Mucosa of stomach (tissue), 1 donor: Measurements from ENCODE around the gene CD2.

Experiments used
- H3K27me3 ChIP-seq: one replicate; pipeline ENCODE4 v1.7.0; 2013; ENCODE audit warnings: mild to moderate bottlenecking, low read length; ENCODE audit not compliant: control insufficient read depth, insufficient read depth
- H3K36me3 ChIP-seq: one replicate; pipeline ENCODE4 v1.7.0; 2013; ENCODE audit warnings: low read length; ENCODE audit not compliant: control insufficient read depth, insufficient read depth
- H3K4me1 ChIP-seq: one replicate; pipeline ENCODE4 v1.7.0; 2013; ENCODE audit warnings: mild to moderate bottlenecking, low read length; ENCODE audit not compliant: control insufficient read depth, insufficient read depth
- H3K4me3 ChIP-seq: one replicate; pipeline ENCODE4 v1.7.0; 2013; ENCODE audit warnings: low read length
- H3K9ac ChIP-seq: one replicate; pipeline ENCODE4 v1.7.0; 2013; ENCODE audit warnings: mild to moderate bottlenecking, low read length, moderate library complexity
- H3K9me3 ChIP-seq: one replicate; pipeline ENCODE4 v1.7.0; 2013; ENCODE audit warnings: mild to moderate bottlenecking, low read length, moderate library complexity; ENCODE audit not compliant: control insufficient read depth
- donor health status: Pancreatic carcinoma.

CD2 gene

GRCh38 chr1:116805398-116805797, 51.2 kb downstream of the CD2 start:
- H3K27me3 ChIP-seq, result no peaks in the 10 kb centered on the region
- no peaks in the 10 kb centered on the region for H3K4me1 ChIP-seq

GRCh38 chr1:116806245-116806644, 52.0 kb downstream of the CD2 start:
- Histone ChIP-seq H3K9me3 (no peaks in the 10 kb centered on the region), H3K4me1 (no peaks in the 10 kb centered on the region), H3K4me3 (no peak overlapping the region), H3K27me3 (no peaks in the 10 kb centered on the region), H3K36me3 (no peaks in the 10 kb centered on the region), H3K9ac (no peak overlapping the region)

More at GRCh38 chr1:116805398-116805797, 51.2 kb downstream of the CD2 start:
- Histone ChIP-seq H3K4me3 (no peak overlapping the region), H3K36me3 (no peaks in the 10 kb centered on the region), H3K9ac (no peak overlapping the region), H3K9me3 (no peaks in the 10 kb centered on the region)

- Histone ChIP-seq H3K9me3 (no peaks in the 10 kb centered on the region), H3K36me3 (no peaks in the 10 kb centered on the region), H3K4me3 (no peak overlapping the region), H3K9ac (no peak overlapping the region), H3K4me1 (no peaks in the 10 kb centered on the region), H3K27me3 (no peaks in the 10 kb centered on the region)
These were observed 52.4 kb downstream of the CD2 start for GRCh38 chr1:116806671-116807070.

- Histone ChIP-seq H3K27me3 (no peaks in the 10 kb centered on the region), H3K9ac (no peak overlapping the region), H3K9me3 (no peaks in the 10 kb centered on the region), H3K36me3 (no peaks in the 10 kb centered on the region), H3K4me3 (no peak overlapping the region), H3K4me1 (no peaks in the 10 kb centered on the region)
These were observed 53.4 kb downstream of the CD2 start for GRCh38 chr1:116807394-116808199.

- Histone ChIP-seq H3K9ac (no peak overlapping the region), H3K9me3 (no peaks in the 10 kb centered on the region), H3K27me3 (no peaks in the 10 kb centered on the region), H3K4me3 (no peak overlapping the region), H3K36me3 (no peaks in the 10 kb centered on the region), H3K4me1 (no peaks in the 10 kb centered on the region)
These were observed 54.1 kb downstream of the CD2 start for GRCh38 chr1:116808200-116808847.

GRCh38 chr1:116808848-116809508, 54.7 kb downstream of the CD2 start:
- Histone ChIP-seq H3K27me3 (no peaks in the 10 kb centered on the region), H3K9me3 (no peaks in the 10 kb centered on the region), H3K4me1 (no peaks in the 10 kb centered on the region), H3K9ac (no peak overlapping the region), H3K36me3 (no peaks in the 10 kb centered on the region), H3K4me3 (no peak overlapping the region)

GRCh38 chr1:116811321-116811720, 57.1 kb downstream of the CD2 start:
- no peak overlapping the region for H3K9ac ChIP-seq
- no peaks in the 10 kb centered on the region for H3K27me3 ChIP-seq
- no peaks in the 10 kb centered on the region for H3K9me3 ChIP-seq
- no peak overlapping the region for H3K4me3 ChIP-seq
- no peaks in the 10 kb centered on the region for H3K36me3 ChIP-seq
- no peaks in the 10 kb centered on the region for H3K4me1 ChIP-seq

- H3K27me3 ChIP-seq, result no peaks in the 10 kb centered on the region
- H3K4me1 ChIP-seq, result no peaks in the 10 kb centered on the region
These were observed 60.9 kb downstream of the CD2 start for GRCh38 chr1:116814926-116815723.

GRCh38 chr1:116817582-116818064, 63.4 kb downstream of the CD2 start:
- H3K27me3 ChIP-seq, result no peaks in the 10 kb centered on the region

More at GRCh38 chr1:116814926-116815723, 60.9 kb downstream of the CD2 start:
- Histone ChIP-seq H3K9ac (no peak overlapping the region), H3K36me3 (no peaks in the 10 kb centered on the region), H3K9me3 (no peaks in the 10 kb centered on the region), H3K4me3 (no peak overlapping the region)

More at GRCh38 chr1:116817582-116818064, 63.4 kb downstream of the CD2 start:
- H3K36me3 ChIP-seq, result no peaks in the 10 kb centered on the region
- no peak overlapping the region for H3K4me3 ChIP-seq
- H3K4me1 ChIP-seq, result no peaks in the 10 kb centered on the region
- no peak overlapping the region for H3K9ac ChIP-seq
- H3K9me3 ChIP-seq, result no peaks in the 10 kb centered on the region
